Measurements from ENCODE around the gene KIF4B.

The KIF4B gene

GRCh38 chr5:155056644-155057269 is 43.2 kb downstream of the KIF4B start:
- peaks cover 3% of the 10 kb centered on the region for H3K9me3 Mint-ChIP-seq
- no peak overlapping the region for H3K27ac Mint-ChIP-seq
- no peaks in the 10 kb centered on the region for H3K36me3 Mint-ChIP-seq
- ATAC-seq (ENCODE audit: low read depth) (no peak), DNase-seq (ENCODE audit: low spot score in 2 of 2) (no peak)
- H3K4me1 Mint-ChIP-seq: no peaks in the 10 kb centered on the region
- H3K4me3 Mint-ChIP-seq: no peak overlapping the region
- peaks cover 2% of the 10 kb centered on the region for H3K27me3 Mint-ChIP-seq

DNA sequence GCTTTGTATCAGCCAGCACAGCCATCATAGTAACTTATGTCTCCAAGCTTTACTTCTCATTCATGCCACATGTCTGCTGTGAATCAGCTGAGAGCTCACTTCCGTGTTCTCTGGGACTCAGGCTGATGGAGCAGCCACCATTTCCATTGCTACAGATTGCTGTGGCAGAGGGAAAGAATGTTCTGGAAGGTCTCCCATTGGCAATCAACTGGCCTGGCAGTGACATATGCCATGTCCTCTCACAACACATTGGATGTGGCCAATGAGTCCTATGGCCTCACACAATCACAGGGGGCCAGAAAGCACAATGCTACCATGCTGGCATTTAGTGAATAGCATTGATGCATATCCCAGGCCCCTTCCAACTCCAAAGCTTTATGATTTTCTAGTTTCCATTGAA is 44.1 kb downstream of the KIF4B start:
- Mint-ChIP-seq H3K27ac (no peak overlapping the region), H3K4me1 (no peaks in the 10 kb centered on the region), H3K27me3 (peaks cover 6% of the 10 kb centered on the region), H3K4me3 (no peak overlapping the region), H3K36me3 (no peaks in the 10 kb centered on the region), H3K9me3 (peaks cover 5% of the 10 kb centered on the region)
- DNase-seq (ENCODE audit: low spot score in 2 of 2): no peak
- no peak for ATAC-seq (ENCODE audit: low read depth)

- H3K4me3 Mint-ChIP-seq: no peak overlapping the region
- H3K27me3 Mint-ChIP-seq: peaks cover 11% of the 10 kb centered on the region
- H3K9me3 Mint-ChIP-seq: peaks cover 5% of the 10 kb centered on the region
- H3K4me1 Mint-ChIP-seq: no peaks in the 10 kb centered on the region
- H3K36me3 Mint-ChIP-seq: no peaks in the 10 kb centered on the region
- H3K27ac Mint-ChIP-seq: no peak overlapping the region
- ATAC-seq (ENCODE audit: low read depth): no peak
- no peak for DNase-seq (ENCODE audit: low spot score in 2 of 2)
These were observed 51.0 kb downstream of the KIF4B start for GRCh38 chr5:155064580-155064979.

DNA sequence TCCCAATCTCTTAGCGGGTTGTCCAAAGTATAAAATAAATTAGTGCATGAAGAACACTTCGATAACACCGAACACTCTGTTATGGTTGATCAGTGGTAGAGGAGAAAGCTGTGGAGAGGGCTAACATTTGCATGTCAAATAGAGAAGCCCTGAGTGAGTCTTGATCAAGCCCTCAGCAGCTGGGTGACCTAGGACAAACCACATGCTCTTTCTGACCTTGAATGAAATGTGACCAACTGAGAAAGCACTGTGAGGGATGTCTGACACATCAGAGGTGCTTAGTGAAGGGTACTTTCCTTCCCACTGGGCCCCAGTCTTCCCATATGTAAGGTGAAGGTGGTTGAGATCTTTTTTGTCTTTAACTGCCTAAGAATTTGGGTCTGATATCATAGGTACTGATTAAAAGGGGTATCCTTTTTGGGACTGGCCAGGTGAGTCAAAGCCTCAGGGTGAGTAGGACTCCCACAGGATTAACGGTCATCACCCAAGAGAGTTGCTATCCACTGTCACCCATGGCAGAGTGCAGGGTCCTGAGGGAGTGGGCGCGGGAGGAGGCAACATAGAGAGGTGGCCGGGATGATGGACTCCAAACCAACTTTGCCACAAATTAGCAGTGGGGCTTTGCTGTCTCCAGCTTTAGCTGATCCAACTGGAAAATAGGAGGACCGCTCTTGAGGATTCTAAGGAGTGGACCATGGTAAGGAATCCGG is 53.5 kb downstream of the KIF4B start:
- Mint-ChIP-seq H3K4me1 (no peaks in the 10 kb centered on the region), H3K27me3 (peaks cover 7% of the 10 kb centered on the region), H3K4me3 (no peak overlapping the region), H3K36me3 (no peaks in the 10 kb centered on the region), H3K27ac (no peak overlapping the region), H3K9me3 (no peaks in the 10 kb centered on the region)
- DNase-seq (ENCODE audit: low spot score in 2 of 2): no peak
- no peak for ATAC-seq (ENCODE audit: low read depth)
